Loucy (cell line): ENCODE data around the gene TBC1D22A.

Source experiments
- CTCF ChIP-seq: fragments of 200-600 bp; sonication (generic); conservative IDR thresholded peaks from 2 replicates; pipeline ENCODE4 v1.5.1; 2014; ENCODE audit warnings: mild to moderate bottlenecking, antibody characterized with exemption, low read length
- EZH2phosphoT487 ChIP-seq: fragments of 200-600 bp; IDR thresholded peaks from 2 replicates; pipeline ENCODE4 v1.6.1; 2018; ENCODE audit warnings: antibody characterized with exemption, mild to moderate bottlenecking, moderate library complexity, borderline replicate concordance

DNA sequence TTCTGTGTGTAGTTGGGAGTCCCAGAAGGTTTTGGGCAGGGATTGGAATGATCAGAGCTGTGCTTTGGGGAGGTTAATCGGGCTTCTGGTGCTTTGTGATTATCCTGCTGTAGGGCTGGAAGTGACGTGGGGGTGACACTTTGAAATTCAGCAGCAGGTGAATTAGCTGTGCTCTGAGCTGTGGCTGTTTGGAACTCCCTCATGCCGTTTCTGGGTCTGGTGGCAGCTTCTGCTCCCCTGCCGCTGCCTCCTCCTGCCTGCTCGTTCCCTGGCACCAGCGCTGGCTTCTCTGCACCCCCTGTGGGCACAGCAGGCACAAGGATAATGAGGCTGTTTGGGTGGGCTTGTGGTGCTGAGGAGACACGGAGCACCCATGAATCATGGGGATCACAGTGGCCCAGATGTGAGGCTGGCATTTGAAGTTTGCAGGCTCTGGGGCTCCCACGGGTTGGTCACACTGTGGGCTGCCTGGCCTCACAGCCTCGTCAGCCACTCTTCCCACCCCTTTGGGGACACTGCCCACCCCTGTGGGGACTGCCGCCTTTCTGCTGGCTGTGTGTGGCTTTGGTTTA is 49.7 kb downstream of the TBC1D22A start:
- no peak for TF ChIP-seq CTCF
- TF ChIP-seq EZH2phosphoT487 = no peak
